Liver (tissue), 9 donors: ENCODE measurements around the gene GMEB1. TPM values are rescaled to one million over a fixed set of nuclear protein-coding genes. Genes with fewer than 3 reads are reported as not detected.
"Not testable (repeated sequence)": the region's sequence is repeated elsewhere in the genome, so short reads cannot be mapped to it uniquely, and the experiment has no call there.

ENCODE experiments used
- DNase-seq: peaks from one replicate; pipeline ENCODE4 v3.0.0-alpha.2; 2017; ENCODE audit warnings: low spot score
- H3K27ac ChIP-seq, 2 donors: one replicate each; pipeline ENCODE4 v1.7.0; 2013; ENCODE audit warnings: inconsistent platforms in 2 of 2, low read length in 2 of 2, control low read depth in 1 of 2, low read depth in 1 of 2, mild to moderate bottlenecking in 1 of 2
- H3K27me3 ChIP-seq, 4 donors: one replicate each; pipeline versions ENCODE4 v1.6.1 to v1.7.0; 2013; ENCODE audit warnings: low read length in 3 of 4, inconsistent platforms in 1 of 4, mild to moderate bottlenecking in 1 of 4, moderate library complexity in 1 of 4; ENCODE audit not compliant: control insufficient read depth in 4 of 4, insufficient read depth in 4 of 4
- H3K36me3 ChIP-seq, 4 donors: one replicate each; pipeline versions ENCODE4 v1.6.1 to v1.7.0; 2013; ENCODE audit warnings: low read length in 3 of 4, mild to moderate bottlenecking in 3 of 4, low read depth in 1 of 4, moderate library complexity in 1 of 4; ENCODE audit not compliant: control insufficient read depth in 4 of 4, insufficient read depth in 3 of 4
- H3K4me1 ChIP-seq, 4 donors: one replicate each; pipeline versions ENCODE4 v1.6.1 to v1.7.0; 2013; ENCODE audit warnings: low read length in 3 of 4, mild to moderate bottlenecking in 3 of 4, moderate library complexity in 1 of 4; ENCODE audit not compliant: control insufficient read depth in 4 of 4, insufficient read depth in 4 of 4
- H3K4me3 ChIP-seq, 3 donors: one replicate each; pipeline versions ENCODE4 v1.6.1 to v1.7.0; 2013; ENCODE audit warnings: low read length in 3 of 3, control low read depth in 1 of 3, low read depth in 1 of 3, mild to moderate bottlenecking in 1 of 3
- H3K9ac ChIP-seq, 2 donors: one replicate each; pipeline ENCODE4 v1.7.0; 2013; ENCODE audit warnings: low read length in 2 of 2, mild to moderate bottlenecking in 2 of 2, moderate library complexity in 2 of 2, control low read depth in 1 of 2, low read depth in 1 of 2
- H3K9me3 ChIP-seq, 4 donors: one replicate each; pipeline versions ENCODE4 v1.6.1 to v1.7.0; 2013; ENCODE audit warnings: low read length in 3 of 4; ENCODE audit not compliant: control insufficient read depth in 4 of 4
- CTCF ChIP-seq: fragments of 150-350 bp; IDR thresholded peaks from 2 replicates; pipeline ENCODE4 v1.5.1; 2017; ENCODE audit warnings: improper control_type of control experiment, low read depth, low read length; ENCODE audit not compliant: missing input control
- EGR1 ChIP-seq, 2 donors: IDR thresholded peaks; 2 replicates each; pipeline ENCODE4 v1.6.1; 2016 to 2018; ENCODE audit warnings: antibody characterized with exemption in 2 of 2, low read depth in 2 of 2
- FOXA1 ChIP-seq: IDR thresholded peaks from 2 replicates; pipeline ENCODE4 v1.6.1; 2016; ENCODE audit warnings: antibody characterized with exemption
- GABPA ChIP-seq, 2 donors: IDR thresholded peaks in 1 of 2; conservative IDR thresholded peaks in 1 of 2; 2 replicates each; pipeline ENCODE4 v1.6.1; 2016; ENCODE audit warnings: antibody characterized with exemption in 2 of 2, mild to moderate bottlenecking in 1 of 2, moderate library complexity in 1 of 2
- HNF4A ChIP-seq, 2 donors: conservative IDR thresholded peaks; 2 replicates each; pipeline ENCODE4 v1.6.1; 2016; ENCODE audit warnings: antibody characterized with exemption in 2 of 2, mild to moderate bottlenecking in 2 of 2
- HNF4G ChIP-seq: IDR thresholded peaks from 2 replicates; pipeline ENCODE4 v1.6.1; 2016; ENCODE audit warnings: antibody characterized with exemption
- JUND ChIP-seq, 2 donors: IDR thresholded peaks; 2 replicates each; pipeline ENCODE4 v1.6.1; 2016; ENCODE audit warnings: antibody characterized with exemption in 2 of 2
- MAX ChIP-seq: IDR thresholded peaks from 2 replicates; pipeline ENCODE4 v1.6.1; 2016; ENCODE audit warnings: antibody characterized with exemption
- NR2F2 ChIP-seq: IDR thresholded peaks from 2 replicates; pipeline ENCODE4 v1.6.1; 2016; ENCODE audit warnings: antibody characterized with exemption
- RAD21 ChIP-seq, 2 donors: IDR thresholded peaks; 2 replicates each; pipeline ENCODE4 v1.6.1; 2016; ENCODE audit warnings: antibody characterized with exemption in 2 of 2, mild to moderate bottlenecking in 2 of 2
- REST ChIP-seq: IDR thresholded peaks from 2 replicates; pipeline ENCODE4 v1.6.1; 2016; ENCODE audit warnings: antibody characterized with exemption, mild to moderate bottlenecking
- RXRA ChIP-seq, 2 donors: IDR thresholded peaks; 2 replicates each; pipeline ENCODE4 v1.6.1; 2017 to 2018; ENCODE audit warnings: antibody characterized with exemption in 2 of 2, mild to moderate bottlenecking in 1 of 2
- ZBTB33 ChIP-seq: IDR thresholded peaks from 2 replicates; pipeline ENCODE4 v1.6.1; 2016; ENCODE audit warnings: antibody characterized with exemption
- WGBS: extraction: QIAGEN DNeasy Blood & Tissue Kit; methylation state at CpG from one replicate; pipeline ENCODE4 v1.1.7; 2013; 5-methylcytosine and 5-hydroxymethylcytosine counted together
- polyA plus RNA-seq, 2 donors: library from polyadenylated mRNA; stranded (reverse) in 1 of 2; unstranded in 1 of 2; fragments of 200-250 nt in 1 of 2; fragments of >200 nt in 1 of 2; fragmentation: Nextera tagmentation in 1 of 2; extraction: Ambion mirVana in 1 of 2; gene quantifications; one replicate each; pipeline versions ENCODE4 v1.2.1 to v1.2.3, GENCODE V29; 2013 to 2015
- total RNA-seq, 2 donors: library from RNA; depleted of rRNA; stranded (reverse); fragments of >200 nt; gene quantifications; one replicate each; pipeline ENCODE4 v1.2.3, GENCODE V29; 2014
- donor health status: healthy.
- donor health status: healthy.
- donor health status: healthy.
- donor health status: healthy.
- donor health status: healthy.

The GMEB1 gene
- total and polyA plus RNA-seq, 4 donors, result 1.8 to 6.1 (median 3.8) TPM

GRCh38 chr1:28684937-28685336, 16.4 kb downstream of the GMEB1 start:
- no peaks in the 10 kb centered on the region for H3K27me3 ChIP-seq
- H3K36me3 ChIP-seq, result peaks cover 2 to 10% (median 5%) of the 10 kb centered on the region in 4 donors
- 89% methylated on average over 4 of the region's 4 CpGs for WGBS
- no peaks in the 10 kb centered on the region for H3K4me1 ChIP-seq
- H3K4me3 ChIP-seq, result no peak overlapping the region
- DNase-seq, result no peak
- no peak overlapping the region for H3K9ac ChIP-seq
- no peak overlapping the region for H3K27ac ChIP-seq
- no peak for TF ChIP-seq RXRA (IDR thresholded peaks at IDR 0.05)
- no peaks in the 10 kb centered on the region for H3K9me3 ChIP-seq

GRCh38 chr1:28691627-28692026, 23.0 kb downstream of the GMEB1 start:
- peaks cover 7 to 11% (median 9%) of the 10 kb centered on the region in 4 donors for H3K36me3 ChIP-seq
- not testable (repeated sequence) for H3K27ac ChIP-seq, H3K9ac ChIP-seq, H3K27me3 ChIP-seq, H3K4me3 ChIP-seq, DNase-seq, H3K9me3 ChIP-seq, H3K4me1 ChIP-seq
- 98% methylated on average over 1 of the region's 1 CpG for WGBS

GRCh38 chr1:28703629-28704028, 35.0 kb downstream of the GMEB1 start:
- no peak for DNase-seq
- Histone ChIP-seq H3K4me3 (no peak overlapping the region), H3K9me3 (no peaks in the 10 kb centered on the region), H3K9ac (no peak overlapping the region), H3K27ac (no peak overlapping the region), H3K36me3 (peaks cover 7 to 30% (median 15%) of the 10 kb centered on the region in 4 donors), H3K4me1 (no peaks in the 10 kb centered on the region), H3K27me3 (no peaks in the 10 kb centered on the region)
- TF ChIP-seq HNF4G, result no peak
- no peak for TF ChIP-seq JUND (IDR thresholded peaks at IDR 0.05)
- no peak for TF ChIP-seq MAX
- TF ChIP-seq CTCF, result no peak
- no peak for TF ChIP-seq ZBTB33
- TF ChIP-seq RAD21 (IDR thresholded peaks at IDR 0.05), result no peak
- TF ChIP-seq HNF4A (conservative IDR thresholded peaks at IDR 0.05), result no peak
- TF ChIP-seq NR2F2, result no peak
- 89% methylated on average over 3 of the region's 3 CpGs for WGBS

- no peak overlapping the region for H3K9ac ChIP-seq
- whole genome bisulfite sequencing, result 97% methylated on average over 2 of the region's 2 CpGs
- no peak overlapping the region for H3K27ac ChIP-seq
- H3K36me3 ChIP-seq, result peaks cover 0 to 29% (median 12%) of the 10 kb centered on the region in 4 donors
- DNase-seq, result no peak
- H3K9me3 ChIP-seq, result no peaks in the 10 kb centered on the region
- H3K4me3 ChIP-seq, result no peak overlapping the region
- H3K4me1 ChIP-seq, result no peaks in the 10 kb centered on the region
- no peaks in the 10 kb centered on the region for H3K27me3 ChIP-seq
- TF ChIP-seq REST, result no peak
- TF ChIP-seq GABPA (IDR thresholded peaks at IDR 0.05 in 1 of 2, conservative IDR thresholded peaks at IDR 0.05 in 1 of 2), result no peak
- no peak for TF ChIP-seq FOXA1
- TF ChIP-seq HNF4G, result no peak
- TF ChIP-seq MAX, result no peak
- TF ChIP-seq ZBTB33, result no peak
- TF ChIP-seq RXRA (IDR thresholded peaks at IDR 0.05), result no peak
- TF ChIP-seq EGR1 (IDR thresholded peaks at IDR 0.05; ENCODE audit: low read depth in 2 of 2), result no peak
- no peak for TF ChIP-seq JUND (IDR thresholded peaks at IDR 0.05)
These were observed 47.8 kb downstream of the GMEB1 start for GRCh38 chr1:28716336-28716735.
